Fibroblast of lung (primary cell): ENCODE measurements around the gene RSPH4A. TPM values are rescaled to one million over a fixed set of nuclear protein-coding genes. Genes with fewer than 3 reads are reported as not detected.
A peak's percentile ranks its signal among the peaks of the same experiment; 100 is the strongest.

Source experiments
- DNase-seq, 2 donors: peaks; one replicate each; pipeline versions ENCODE4 v3.0.0 to v3.0.0-alpha.2; 2010; ENCODE audit warnings: low read depth in 2 of 2
- H2AFZ ChIP-seq: 2 replicates; pipeline ENCODE4 v1.5.1; 2012; ENCODE audit warnings: low read length, control low read depth, inconsistent platforms
- H3K27ac ChIP-seq: 2 replicates; pipeline ENCODE4 v1.5.1; 2011; ENCODE audit warnings: low read length, control low read depth; ENCODE audit not compliant: insufficient read depth
- H3K27me3 ChIP-seq: 2 replicates; pipeline ENCODE4 v1.5.1; 2011; ENCODE audit warnings: mild to moderate bottlenecking, low read length; ENCODE audit not compliant: control insufficient read depth, insufficient read depth
- H3K36me3 ChIP-seq: 2 replicates; pipeline ENCODE4 v1.5.1; 2011; ENCODE audit warnings: low read length; ENCODE audit not compliant: control insufficient read depth, insufficient read depth
- H3K4me1 ChIP-seq: 2 replicates; pipeline ENCODE4 v1.5.1; 2011; ENCODE audit warnings: low read length; ENCODE audit not compliant: control insufficient read depth, insufficient read depth; ENCODE audit errors: extremely low read depth
- H3K4me2 ChIP-seq: 2 replicates; pipeline ENCODE4 v1.5.1; 2011; ENCODE audit warnings: low read length, control low read depth; ENCODE audit not compliant: insufficient read depth; ENCODE audit errors: extremely low read depth
- H3K4me3 ChIP-seq, 4 experiments: fragments of 200-600 bp in 1 of 4; sonication (generic) in 1 of 4; replicated peaks in 1 of 4; 2 replicates each; pipeline ENCODE4 v1.5.1; 2011 to 2016; ENCODE audit warnings: low read length in 4 of 4, low read depth in 3 of 4, mild to moderate bottlenecking in 3 of 4, control low read depth in 2 of 4, inconsistent platforms in 1 of 4, mixed read lengths in 1 of 4; ENCODE audit not compliant: insufficient read depth in 1 of 4; ENCODE audit errors: control extremely low read depth in 1 of 4
- H3K79me2 ChIP-seq: 2 replicates; pipeline ENCODE4 v1.5.1; 2012; ENCODE audit warnings: mild to moderate bottlenecking, low read length, inconsistent platforms; ENCODE audit not compliant: control insufficient read depth, insufficient read depth
- H3K9ac ChIP-seq: 2 replicates; pipeline ENCODE4 v1.5.1; 2011; ENCODE audit warnings: mild to moderate bottlenecking, low read length, control low read depth; ENCODE audit not compliant: insufficient read depth
- H3K9me3 ChIP-seq: 2 replicates; pipeline ENCODE4 v1.5.1; 2012; ENCODE audit warnings: low read depth, low read length; ENCODE audit not compliant: control insufficient read depth, insufficient read depth
- H4K20me1 ChIP-seq: 2 replicates; pipeline ENCODE4 v1.5.1; 2011; ENCODE audit warnings: low read length; ENCODE audit not compliant: control insufficient read depth, insufficient read depth; ENCODE audit errors: extremely low read depth
- CTCF ChIP-seq, 2 donors: IDR thresholded peaks in 1 of 2; conservative IDR thresholded peaks in 1 of 2; 1 replicate in 1 of 2; 2 replicates in 1 of 2; pipeline ENCODE4 v1.5.1; 2011 to 2012; ENCODE audit warnings: low read length in 2 of 2, control low read depth in 1 of 2, inconsistent platforms in 1 of 2, low read depth in 1 of 2, mild to moderate bottlenecking in 1 of 2
- EZH2 ChIP-seq: IDR thresholded peaks from 2 replicates; pipeline ENCODE4 v1.5.1; 2012; ENCODE audit warnings: low read length, control low read depth, mild to moderate bottlenecking; ENCODE audit errors: missing control alignments
- polyA plus RNA-seq, 2 donors: library from polyadenylated mRNA; depleted of rRNA in 1 of 2; stranded (reverse) in 1 of 2; unstranded in 1 of 2; fragments of >200 nt; gene quantifications; 2 replicates each; pipeline ENCODE4 v1.2.1, GENCODE V29; 2011 to 2012; ENCODE audit warnings: missing spikeins in 1 of 2
- total RNA-seq: library from RNA; depleted of rRNA; stranded (reverse); fragments of >200 nt; gene quantifications from 2 replicates; pipeline ENCODE4 v1.2.1, GENCODE V29; 2014

The RSPH4A gene
- total and polyA plus RNA-seq, 2 donors (not counting 1 experiment from before 2014, with no cell fraction given), result 0.17 to 0.18 TPM

- peaks cover 54% of the 10 kb centered on the region for H3K79me2 ChIP-seq
- H3K4me2 ChIP-seq, result peak overlapping the region; percentile 94
- H3K27me3 ChIP-seq, result no peaks in the 10 kb centered on the region
- no peaks in the 10 kb centered on the region for H4K20me1 ChIP-seq
- no peak overlapping the region for H3K9ac ChIP-seq
- H3K9me3 ChIP-seq, result no peaks in the 10 kb centered on the region
- no peaks in the 10 kb centered on the region for H3K36me3 ChIP-seq
- no peak overlapping the region for H3K27ac ChIP-seq
- DNase-seq, result no peak
- no peak for TF ChIP-seq CTCF (conservative IDR thresholded peaks at IDR 0.05 in 1 of 2, IDR thresholded peaks at IDR 0.05 in 1 of 2; ENCODE audit: low read depth in 1 of 2, low read length in 2 of 2)
- no peak for TF ChIP-seq EZH2
- peak overlapping the region in 2 of 4 experiments; percentile 7 to 29 for H3K4me3 ChIP-seq
- no peak overlapping the region for H2AFZ ChIP-seq
- H3K4me1 ChIP-seq, result peaks cover 2% of the 10 kb centered on the region
Observed at GRCh38 chr6:116665464-116665863, 49.2 kb downstream of the RSPH4A start.

- Histone ChIP-seq H2AFZ (no peak overlapping the region), H3K9me3 (no peaks in the 10 kb centered on the region), H3K9ac (no peak overlapping the region), H3K36me3 (no peaks in the 10 kb centered on the region), H3K27ac (no peak overlapping the region), H3K4me3 (peak overlapping the region; percentile 21 to 94 (median 29)), H3K4me2 (peak overlapping the region; percentile 94), H3K79me2 (peaks cover 51% of the 10 kb centered on the region), H4K20me1 (no peaks in the 10 kb centered on the region), H3K4me1 (peaks cover 2% of the 10 kb centered on the region), H3K27me3 (no peaks in the 10 kb centered on the region)
- TF ChIP-seq EZH2 (no peak), CTCF (conservative IDR thresholded peaks at IDR 0.05 in 1 of 2, IDR thresholded peaks at IDR 0.05 in 1 of 2; ENCODE audit: low read depth in 1 of 2, low read length in 2 of 2) (no peak)
- no peak for DNase-seq
Observed at GRCh38 chr6:116666869-116667268, 50.6 kb downstream of the RSPH4A start.

- Histone ChIP-seq H3K4me2 (peak overlapping the region; percentile 94), H3K9ac (no peak overlapping the region), H3K27ac (peak overlapping the region; percentile 85), H3K4me1 (peaks cover 2% of the 10 kb centered on the region), H3K9me3 (no peaks in the 10 kb centered on the region), H4K20me1 (no peaks in the 10 kb centered on the region), H3K79me2 (peaks cover 44% of the 10 kb centered on the region), H3K4me3 (peak overlapping the region; percentile 77 to 94 (median 90)), H3K36me3 (no peaks in the 10 kb centered on the region), H3K27me3 (peaks cover 3% of the 10 kb centered on the region), H2AFZ (no peak overlapping the region)
- no peak for DNase-seq
- TF ChIP-seq CTCF (conservative IDR thresholded peaks at IDR 0.05 in 1 of 2, IDR thresholded peaks at IDR 0.05 in 1 of 2; ENCODE audit: low read depth in 1 of 2, low read length in 2 of 2) (no peak), EZH2 (no peak)
Observed at GRCh38 chr6:116667623-116668022, 51.3 kb downstream of the RSPH4A start.
